ENCODE results near the gene SNX5.

GRCh38 chr20:18004384-18005031, 35.9 kb upstream of the SNX5 start:
- TF ChIP-seq, protein P1, sequence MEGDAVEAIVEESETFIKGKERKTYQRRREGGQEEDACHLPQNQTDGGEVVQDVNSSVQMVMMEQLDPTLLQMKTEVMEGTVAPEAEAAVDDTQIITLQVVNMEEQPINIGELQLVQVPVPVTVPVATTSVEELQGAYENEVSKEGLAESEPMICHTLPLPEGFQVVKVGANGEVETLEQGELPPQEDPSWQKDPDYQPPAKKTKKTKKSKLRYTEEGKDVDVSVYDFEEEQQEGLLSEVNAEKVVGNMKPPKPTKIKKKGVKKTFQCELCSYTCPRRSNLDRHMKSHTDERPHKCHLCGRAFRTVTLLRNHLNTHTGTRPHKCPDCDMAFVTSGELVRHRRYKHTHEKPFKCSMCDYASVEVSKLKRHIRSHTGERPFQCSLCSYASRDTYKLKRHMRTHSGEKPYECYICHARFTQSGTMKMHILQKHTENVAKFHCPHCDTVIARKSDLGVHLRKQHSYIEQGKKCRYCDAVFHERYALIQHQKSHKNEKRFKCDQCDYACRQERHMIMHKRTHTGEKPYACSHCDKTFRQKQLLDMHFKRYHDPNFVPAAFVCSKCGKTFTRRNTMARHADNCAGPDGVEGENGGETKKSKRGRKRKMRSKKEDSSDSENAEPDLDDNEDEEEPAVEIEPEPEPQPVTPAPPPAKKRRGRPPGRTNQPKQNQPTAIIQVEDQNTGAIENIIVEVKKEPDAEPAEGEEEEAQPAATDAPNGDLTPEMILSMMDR (IDR thresholded peaks at IDR 0.05), result no peak
- no peak for TF ChIP-seq POLR2A (IDR thresholded peaks at IDR 0.05)
